H1 (cell line): Measurements from ENCODE around the gene TAPT1. TPM values are rescaled to one million over a fixed set of nuclear protein-coding genes. Genes with fewer than 3 reads are reported as not detected.
A peak's percentile ranks its signal among the peaks of the same experiment; 100 is the strongest.

ENCODE experiments used
- CTCF ChIA-PET: fragments of 300-600 bp; sonication (Branson Sonifier 250); formaldehyde crosslinking; loops from one replicate; lab custom pipeline; 2021; ENCODE audit not compliant: partially characterized antibody; lab: Charles Lee
- POLR2A ChIA-PET: fragments of 300-600 bp; sonication (Branson Sonifier 250); formaldehyde crosslinking; loops from one replicate; lab custom pipeline; 2021; ENCODE audit warnings: inconsistent platforms; ENCODE audit not compliant: partially characterized antibody; lab: Charles Lee
- DNase-seq, 2 experiments: peaks; one replicate each; pipeline versions ENCODE4 v3.0.0 to v3.0.0-alpha.2; 2010 to 2022; ENCODE audit warnings: low spot score in 2 of 2, low read depth in 1 of 2, mixed read lengths in 1 of 2
- FAIRE-seq: peaks from 2 replicates; lab custom pipeline; 2011; peaks lifted over from hg19 to GRCh38; lab: Jason Lieb, UNC
- H2AFZ ChIP-seq: 2 replicates; pipeline ENCODE4 v1.8.1; 2012; ENCODE audit warnings: low read length, inconsistent platforms
- H2AK5ac ChIP-seq: 2 replicates; pipeline ENCODE4 v1.6.1; 2013; ENCODE audit warnings: low read depth, low read length
- H2BK120ac ChIP-seq: replicated peaks from 2 replicates; pipeline ENCODE3; 2013; ENCODE audit warnings: low read depth, low read length, inconsistent platforms
- H2BK12ac ChIP-seq: 2 replicates; pipeline ENCODE4 v1.6.1; 2013; ENCODE audit warnings: low read depth, low read length
- H2BK15ac ChIP-seq: 2 replicates; pipeline ENCODE4 v1.6.1; 2013; ENCODE audit warnings: low read length
- H2BK20ac ChIP-seq: 2 replicates; pipeline ENCODE4 v1.6.1; 2013; ENCODE audit warnings: low read length
- H2BK5ac ChIP-seq: 2 replicates; pipeline ENCODE4 v1.6.1; 2013; ENCODE audit warnings: low read depth, low read length
- H3K14ac ChIP-seq: 2 replicates; pipeline ENCODE4 v1.6.1; 2013; ENCODE audit warnings: inconsistent platforms; ENCODE audit not compliant: insufficient read length
- H3K18ac ChIP-seq: 2 replicates; pipeline ENCODE4 v1.6.1; 2013; ENCODE audit warnings: low read length; ENCODE audit errors: extremely low read depth
- H3K23ac ChIP-seq: 2 replicates; pipeline ENCODE4 v1.6.1; 2013; ENCODE audit warnings: inconsistent platforms; ENCODE audit not compliant: insufficient read length
- H3K23me2 ChIP-seq: 2 replicates; pipeline ENCODE4 v1.6.1; 2013; ENCODE audit warnings: low read depth, low read length
- H3K27ac ChIP-seq: 2 replicates; pipeline ENCODE4 v1.6.1; 2011; ENCODE audit warnings: low read depth, low read length, inconsistent platforms
- H3K27me3 ChIP-seq, 4 experiments: replicated peaks in 1 of 4; 1 replicate in 1 of 4; 2 replicates in 3 of 4; pipeline versions ENCODE4 v1.6.1 to v1.8.1; 2011 to 2013; ENCODE audit warnings: low read length in 3 of 4, mild to moderate bottlenecking in 3 of 4, inconsistent platforms in 2 of 4, mixed read lengths in 2 of 4, moderate library complexity in 1 of 4; ENCODE audit not compliant: control insufficient read depth in 3 of 4, insufficient read depth in 3 of 4; ENCODE audit errors: extremely low read depth in 1 of 4
- H3K36me3 ChIP-seq, 4 experiments: 2 replicates each; pipeline versions ENCODE4 v1.6.1 to v1.8.1; 2011 to 2013; ENCODE audit warnings: mild to moderate bottlenecking in 4 of 4, low read length in 3 of 4, moderate library complexity in 2 of 4, control low read depth in 1 of 4, inconsistent platforms in 1 of 4; ENCODE audit not compliant: insufficient read depth in 4 of 4, control insufficient read depth in 2 of 4
- H3K4ac ChIP-seq: replicated peaks from 2 replicates; pipeline ENCODE3; 2013; ENCODE audit warnings: low read length, low read depth, mixed read lengths, inconsistent platforms; ENCODE audit not compliant: insufficient read length
- H3K4me1 ChIP-seq, 4 experiments: replicated peaks in 1 of 4; 1 replicate in 1 of 4; 2 replicates in 3 of 4; pipeline versions ENCODE4 v1.6.1 to v1.8.1; 2011 to 2013; ENCODE audit warnings: low read length in 3 of 4, inconsistent platforms in 2 of 4, mixed read lengths in 1 of 4; ENCODE audit not compliant: insufficient read depth in 4 of 4, control insufficient read depth in 3 of 4
- H3K4me2 ChIP-seq, 2 experiments: 2 replicates each; pipeline versions ENCODE4 v1.6.1 to v1.8.1; 2011 to 2013; ENCODE audit warnings: low read depth in 2 of 2, low read length in 2 of 2, control low read depth in 1 of 2, inconsistent platforms in 1 of 2, mild to moderate bottlenecking in 1 of 2; ENCODE audit not compliant: insufficient read depth in 1 of 2
- H3K4me3 ChIP-seq, 4 experiments: fragments of 200-600, 300-600 bp in 1 of 4; sonication (generic), shearing (Covaris generic), sonication (Bioruptor Twin) in 1 of 4; 2 replicates each; pipeline versions ENCODE4 v1.5.1 to v1.8.1; 2011 to 2016; ENCODE audit warnings: low read length in 4 of 4, low read depth in 3 of 4, control low read depth in 2 of 4, inconsistent platforms in 2 of 4, mild to moderate bottlenecking in 2 of 4, mixed read lengths in 1 of 4, moderate library complexity in 1 of 4; ENCODE audit not compliant: insufficient read depth in 2 of 4; ENCODE audit errors: extremely low read depth in 1 of 4
- H3K56ac ChIP-seq: replicated peaks from 2 replicates; pipeline ENCODE3; 2013; ENCODE audit warnings: low read depth, mild to moderate bottlenecking, mixed read lengths, low read length, inconsistent platforms; ENCODE audit not compliant: insufficient read length
- H3K79me1 ChIP-seq: 2 replicates; pipeline ENCODE4 v1.6.1; 2013; ENCODE audit warnings: low read depth, low read length, control low read depth
- H3K79me2 ChIP-seq, 2 experiments: 2 replicates each; pipeline versions ENCODE4 v1.6.1 to v1.8.1; 2012 to 2013; ENCODE audit warnings: low read length in 2 of 2, mild to moderate bottlenecking in 2 of 2, inconsistent platforms in 1 of 2; ENCODE audit not compliant: insufficient read depth in 2 of 2, control insufficient read depth in 1 of 2
- H3K9ac ChIP-seq, 4 experiments: replicated peaks in 1 of 4; 1 replicate in 1 of 4; 2 replicates in 3 of 4; pipeline versions ENCODE4 v1.6.1 to v1.8.1; 2011 to 2013; ENCODE audit warnings: low read depth in 3 of 4, low read length in 3 of 4, control low read depth in 2 of 4, mild to moderate bottlenecking in 2 of 4, moderate library complexity in 2 of 4, inconsistent platforms in 1 of 4; ENCODE audit errors: extremely low read depth in 1 of 4
- H3K9me3 ChIP-seq, 2 experiments: 2 replicates each; pipeline versions ENCODE4 v1.6.1 to v1.8.1; 2012 to 2013; ENCODE audit warnings: mild to moderate bottlenecking in 2 of 2, moderate library complexity in 2 of 2, control low read depth in 1 of 2, inconsistent platforms in 1 of 2, low read depth in 1 of 2, low read length in 1 of 2, mixed read lengths in 1 of 2; ENCODE audit not compliant: insufficient read depth in 2 of 2
- H4K20me1 ChIP-seq, 2 experiments: replicated peaks in 1 of 2; 2 replicates each; pipeline versions ENCODE3 to v1.8.1; 2011 to 2013; ENCODE audit warnings: inconsistent platforms in 2 of 2, low read length in 2 of 2, mild to moderate bottlenecking in 1 of 2; ENCODE audit not compliant: insufficient read depth in 2 of 2, control insufficient read depth in 1 of 2
- H4K5ac ChIP-seq: 2 replicates; pipeline ENCODE4 v1.6.1; 2013; ENCODE audit warnings: low read length, low read depth, mixed read lengths, inconsistent platforms; ENCODE audit not compliant: insufficient read length
- H4K8ac ChIP-seq: 2 replicates; pipeline ENCODE4 v1.8.0; 2013; ENCODE audit warnings: mild to moderate bottlenecking, moderate library complexity, low read length, inconsistent platforms; ENCODE audit not compliant: insufficient read depth; ENCODE audit errors: extremely low read depth
- H4K91ac ChIP-seq: replicated peaks from 2 replicates; pipeline ENCODE3; 2013; ENCODE audit warnings: low read length, mixed read lengths, inconsistent platforms; ENCODE audit not compliant: insufficient read length
- BRCA1 ChIP-seq: IDR thresholded peaks from 2 replicates; pipeline ENCODE4 v1.6.1; 2012; ENCODE audit warnings: low read depth, low read length, improper control_type of control experiment
- CHD2 ChIP-seq: IDR thresholded peaks from 2 replicates; pipeline ENCODE4 v1.6.1; 2012; ENCODE audit warnings: low read length, improper control_type of control experiment
- CTBP2 ChIP-seq: IDR thresholded peaks from 2 replicates; pipeline ENCODE4 v1.7.0; 2011; ENCODE audit warnings: borderline replicate concordance, mild to moderate bottlenecking, moderate library complexity, mixed read lengths, low read length; ENCODE audit not compliant: insufficient read depth, insufficient read length
- HDAC6 ChIP-seq: IDR thresholded peaks from one replicate; pipeline ENCODE4 v1.7.1; 2012; ENCODE audit warnings: low read depth, mild to moderate bottlenecking, inconsistent platforms, low read length, moderate library complexity
- JUN ChIP-seq: IDR thresholded peaks from 2 replicates; pipeline ENCODE4 v1.6.1; 2011; ENCODE audit warnings: low read depth, mild to moderate bottlenecking, improper control_type of control experiment, low read length
- MAX ChIP-seq: IDR thresholded peaks from 2 replicates; pipeline ENCODE4 v1.6.1; 2012; ENCODE audit warnings: inconsistent platforms
- RBBP5 ChIP-seq: IDR thresholded peaks from 2 replicates; pipeline ENCODE4 v1.7.1; 2012; ENCODE audit warnings: low read depth, mild to moderate bottlenecking, inconsistent platforms, low read length, moderate library complexity, borderline replicate concordance
- RFX5 ChIP-seq: IDR thresholded peaks from 2 replicates; pipeline ENCODE4 v1.6.1; 2011; ENCODE audit warnings: low read depth, low read length, improper control_type of control experiment, borderline replicate concordance
- SAP30 ChIP-seq: fragments of 300-600 bp; sonication (generic); IDR thresholded peaks from 2 replicates; pipeline ENCODE4 v1.7.1; 2012; ENCODE audit warnings: low read length, moderate library complexity, mild to moderate bottlenecking, inconsistent platforms; ENCODE audit not compliant: insufficient read depth, insufficient replicate concordance
- SIRT6 ChIP-seq: IDR thresholded peaks from one replicate; pipeline ENCODE4 v1.7.1; 2012; ENCODE audit warnings: low read length, inconsistent platforms
- SRF ChIP-seq: IDR thresholded peaks from 2 replicates; pipeline ENCODE4 v1.6.1; 2011; ENCODE audit warnings: mild to moderate bottlenecking, low read depth, low read length, moderate library complexity
- TEAD4 ChIP-seq: IDR thresholded peaks from 2 replicates; pipeline ENCODE4 v1.6.1; 2012; ENCODE audit warnings: low read depth, low read length, inconsistent platforms, mixed read lengths
- USF2 ChIP-seq: IDR thresholded peaks from 2 replicates; pipeline ENCODE4 v1.6.1; 2011; ENCODE audit warnings: low read length, improper control_type of control experiment
- WGBS, 2 experiments: shearing (Covaris generic) in 1 of 2; methylation state at CpG; one replicate each; pipeline versions ENCODE4 v1.1.6 to v1.1.7; 2013 to 2015; ENCODE audit warnings: low lambda C conversion rate in 2 of 2, mixed read lengths in 2 of 2, inconsistent platforms in 1 of 2, low coverage in 1 of 2, missing lambda C conversion rate in 1 of 2; ENCODE audit not compliant: insufficient replicate concordance in 2 of 2, insufficient coverage in 1 of 2, insufficient read length in 1 of 2; ENCODE audit errors: extremely low coverage in 1 of 2, missing lambda C conversion rate in 1 of 2; 5-methylcytosine and 5-hydroxymethylcytosine counted together
- polyA plus RNA-seq, 7 experiments: library from polyadenylated mRNA; depleted of rRNA in 3 of 7; stranded (reverse) in 5 of 7; unstranded in 2 of 7; fragments of >200 nt in 5 of 7; fragments of 200-250 nt in 2 of 7; gene quantifications; 1 replicate in 5 of 7; 2 replicates in 1 of 7; 4 replicates in 1 of 7; pipeline versions ENCODE4 v1.2.1 to v1.2.3, GENCODE V29; 2011 to 2013; ENCODE audit warnings: missing spikeins in 2 of 7, mixed read lengths in 2 of 7
- total RNA-seq: library from RNA; stranded (reverse); fragmentation: NEBNext Ultra II Directional; extraction: Animal tissue kit (Norgen Biotek cat#: 25700); gene quantifications from 2 replicates; pipeline ENCODE4 v1.2.1, GENCODE V29; 2021

TAPT1 gene
- total and polyA plus RNA-seq, 2 of the 8 experiments (the other 6 are each of a cell fraction or from before 2014, with no cell fraction given), result 4.2 to 15.3 TPM

- Histone ChIP-seq H3K4me1 (peaks cover 0 to 3% (median 0%) of the 10 kb centered on the region in 4 experiments; a peak in 1 of 7 replicates), H2BK12ac (no peak overlapping the region), H3K56ac (no peak overlapping the region), H3K27ac (no peak overlapping the region), H3K18ac (no peak overlapping the region), H3K9ac (no peak overlapping the region), H4K20me1 (no peaks in the 10 kb centered on the region), H3K23me2 (no peaks in the 10 kb centered on the region), H3K9me3 (no peaks in the 10 kb centered on the region), H3K23ac (no peak overlapping the region), H2BK120ac (no peak overlapping the region), H2AK5ac (no peak overlapping the region), H4K5ac (no peak overlapping the region), H3K4me2 (no peak overlapping the region), H3K4me3 (no peak overlapping the region), H2BK20ac (no peak overlapping the region), H3K4ac (no peak overlapping the region), H3K14ac (no peak overlapping the region), H3K27me3 (no peaks in the 10 kb centered on the region), H2BK5ac (no peak overlapping the region), H4K91ac (no peak overlapping the region), H2AFZ (no peak overlapping the region), H3K36me3 (peaks cover 0 to 3% (median 0%) of the 10 kb centered on the region in 4 experiments; a peak in 1 of 8 replicates), H4K8ac (peak overlapping the region; percentile 23; the same call in 1 of the 2 replicates), H2BK15ac (no peak overlapping the region), H3K79me2 (no peaks in the 10 kb centered on the region), H3K79me1 (no peaks in the 10 kb centered on the region)
- ChIA-PET CTCF (interaction anchor here (1.2 kb wide), 1 partner anchor 25 kb away, joined by 3 read pairs; no protein-coding TSS in a partner anchor), POLR2A (no interaction called here)
- FAIRE-seq, result no peak
- DNase-seq, result no peak
- 93% methylated on average over 3 of the region's 3 CpGs; no CpG with 5 or more reads in 1 of the 2 experiments for WGBS, 2 experiments
- TF ChIP-seq MAX (no peak), CTBP2 (no peak), TEAD4 (no peak), HDAC6 (no peak), CHD2 (no peak), SRF (no peak), RFX5 (no peak), BRCA1 (no peak), SIRT6 (no peak), RBBP5 (no peak), SAP30 (no peak), JUN (no peak), USF2 (no peak)
Observed at GRCh38 chr4:16239086-16239485, 12.8 kb upstream of the TAPT1 start.
